ENCODE results near the gene A4GALT.
"Not testable (repeated sequence)": the region's sequence is repeated elsewhere in the genome, so short reads cannot be mapped to it uniquely, and the experiment has no call there.

DNA sequence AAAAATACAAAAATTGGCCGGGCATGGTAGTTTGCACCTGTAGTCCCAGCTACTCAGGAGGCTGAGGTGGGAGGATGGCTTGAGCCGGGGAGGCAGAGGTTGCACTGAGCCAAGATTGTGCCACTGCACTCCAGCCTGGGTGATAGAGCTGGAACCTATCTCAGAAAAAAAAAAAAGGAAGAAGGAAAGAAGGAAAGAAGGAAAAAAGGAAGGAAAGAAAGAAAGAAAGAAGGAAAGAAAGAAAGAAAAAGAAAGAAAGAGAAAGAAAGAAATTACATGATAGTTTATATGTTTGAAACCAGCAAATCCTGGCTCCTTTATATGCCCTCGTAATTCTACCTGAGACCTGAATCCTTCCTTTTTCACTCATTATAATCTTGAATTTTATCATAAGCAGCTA is 54.3 kb downstream of the A4GALT start:
- not testable (repeated sequence) for TF ChIP-seq EZH2 (IDR thresholded peaks at IDR 0.05)
- TF ChIP-seq, protein P1, sequence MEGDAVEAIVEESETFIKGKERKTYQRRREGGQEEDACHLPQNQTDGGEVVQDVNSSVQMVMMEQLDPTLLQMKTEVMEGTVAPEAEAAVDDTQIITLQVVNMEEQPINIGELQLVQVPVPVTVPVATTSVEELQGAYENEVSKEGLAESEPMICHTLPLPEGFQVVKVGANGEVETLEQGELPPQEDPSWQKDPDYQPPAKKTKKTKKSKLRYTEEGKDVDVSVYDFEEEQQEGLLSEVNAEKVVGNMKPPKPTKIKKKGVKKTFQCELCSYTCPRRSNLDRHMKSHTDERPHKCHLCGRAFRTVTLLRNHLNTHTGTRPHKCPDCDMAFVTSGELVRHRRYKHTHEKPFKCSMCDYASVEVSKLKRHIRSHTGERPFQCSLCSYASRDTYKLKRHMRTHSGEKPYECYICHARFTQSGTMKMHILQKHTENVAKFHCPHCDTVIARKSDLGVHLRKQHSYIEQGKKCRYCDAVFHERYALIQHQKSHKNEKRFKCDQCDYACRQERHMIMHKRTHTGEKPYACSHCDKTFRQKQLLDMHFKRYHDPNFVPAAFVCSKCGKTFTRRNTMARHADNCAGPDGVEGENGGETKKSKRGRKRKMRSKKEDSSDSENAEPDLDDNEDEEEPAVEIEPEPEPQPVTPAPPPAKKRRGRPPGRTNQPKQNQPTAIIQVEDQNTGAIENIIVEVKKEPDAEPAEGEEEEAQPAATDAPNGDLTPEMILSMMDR (IDR thresholded peaks at IDR 0.05), result not testable (repeated sequence)
